Measurements from ENCODE around the gene B3GAT1.

DNA sequence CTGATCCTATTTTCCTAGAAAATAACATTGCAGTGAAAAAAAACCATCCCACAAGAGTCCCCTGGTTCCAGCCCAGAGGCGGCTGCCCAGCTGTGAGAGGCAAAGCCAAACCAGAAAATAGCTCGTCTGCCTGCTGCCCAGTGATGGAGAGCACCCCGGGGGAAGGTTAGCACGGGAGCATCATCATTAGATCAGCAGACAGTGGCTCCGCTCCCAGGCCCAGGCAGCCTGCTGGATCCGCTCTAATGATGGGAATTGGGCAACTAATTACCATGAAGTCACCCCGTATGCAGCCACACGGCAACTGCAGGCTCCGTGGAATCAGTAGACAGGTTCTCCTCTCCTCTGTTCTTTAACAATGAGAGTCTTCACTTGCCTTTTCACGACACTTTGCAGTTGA, 17.1 kb upstream of the B3GAT1 start:
- no peak for TF ChIP-seq EP300 (IDR thresholded peaks at IDR 0.05)
- TF ChIP-seq, protein P1, sequence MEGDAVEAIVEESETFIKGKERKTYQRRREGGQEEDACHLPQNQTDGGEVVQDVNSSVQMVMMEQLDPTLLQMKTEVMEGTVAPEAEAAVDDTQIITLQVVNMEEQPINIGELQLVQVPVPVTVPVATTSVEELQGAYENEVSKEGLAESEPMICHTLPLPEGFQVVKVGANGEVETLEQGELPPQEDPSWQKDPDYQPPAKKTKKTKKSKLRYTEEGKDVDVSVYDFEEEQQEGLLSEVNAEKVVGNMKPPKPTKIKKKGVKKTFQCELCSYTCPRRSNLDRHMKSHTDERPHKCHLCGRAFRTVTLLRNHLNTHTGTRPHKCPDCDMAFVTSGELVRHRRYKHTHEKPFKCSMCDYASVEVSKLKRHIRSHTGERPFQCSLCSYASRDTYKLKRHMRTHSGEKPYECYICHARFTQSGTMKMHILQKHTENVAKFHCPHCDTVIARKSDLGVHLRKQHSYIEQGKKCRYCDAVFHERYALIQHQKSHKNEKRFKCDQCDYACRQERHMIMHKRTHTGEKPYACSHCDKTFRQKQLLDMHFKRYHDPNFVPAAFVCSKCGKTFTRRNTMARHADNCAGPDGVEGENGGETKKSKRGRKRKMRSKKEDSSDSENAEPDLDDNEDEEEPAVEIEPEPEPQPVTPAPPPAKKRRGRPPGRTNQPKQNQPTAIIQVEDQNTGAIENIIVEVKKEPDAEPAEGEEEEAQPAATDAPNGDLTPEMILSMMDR (IDR thresholded peaks at IDR 0.05) = no peak
